Spleen (tissue), 11 donors: ENCODE data around the gene GLRX. TPM values are rescaled to one million over a fixed set of nuclear protein-coding genes. Genes with fewer than 3 reads are reported as not detected.
"Not testable (repeated sequence)": the region's sequence is repeated elsewhere in the genome, so short reads cannot be mapped to it uniquely, and the experiment has no call there.

Source experiments
- DNase-seq: peaks from one replicate; pipeline ENCODE4 v3.0.0-alpha.2; 2020
- H3K27ac ChIP-seq, 8 donors: fragments of 200-600 bp; sonication (generic) in 7 of 8; 1 replicate in 4 of 8; 2 replicates in 4 of 8; pipeline versions ENCODE4 v1.5.0 to v1.8.0; 2016 to 2021; ENCODE audit warnings: inconsistent platforms in 4 of 8, mild to moderate bottlenecking in 4 of 8, moderate library complexity in 1 of 8
- H3K27me3 ChIP-seq, 7 donors: fragments of 200-600 bp; sonication (generic) in 6 of 7; replicated peaks in 1 of 7; 1 replicate in 4 of 7; 2 replicates in 3 of 7; pipeline versions ENCODE4 v1.5.0 to v1.8.0; 2016 to 2021; ENCODE audit warnings: inconsistent platforms in 3 of 7, mild to moderate bottlenecking in 1 of 7
- H3K36me3 ChIP-seq, 6 donors: fragments of 200-600 bp; sonication (generic) in 5 of 6; 1 replicate in 4 of 6; 2 replicates in 2 of 6; pipeline versions ENCODE4 v1.5.0 to v1.8.0; 2016 to 2021; ENCODE audit warnings: inconsistent platforms in 2 of 6
- H3K4me1 ChIP-seq, 6 donors: fragments of 200-600 bp; sonication (generic) in 5 of 6; 1 replicate in 3 of 6; 2 replicates in 3 of 6; pipeline versions ENCODE4 v1.5.0 to v1.8.0; 2016 to 2021; ENCODE audit warnings: inconsistent platforms in 3 of 6
- H3K4me3 ChIP-seq, 8 donors: fragments of 200-600 bp; sonication (generic) in 7 of 8; 1 replicate in 4 of 8; 2 replicates in 4 of 8; pipeline versions ENCODE4 v1.5.0 to v1.8.0; 2016 to 2021; ENCODE audit warnings: inconsistent platforms in 4 of 8, mild to moderate bottlenecking in 4 of 8, moderate library complexity in 2 of 8
- H3K9me3 ChIP-seq, 8 donors: fragments of 200-600 bp; sonication (generic) in 7 of 8; 1 replicate in 4 of 8; 2 replicates in 4 of 8; pipeline versions ENCODE4 v1.5.0 to v1.8.0; 2016 to 2021; ENCODE audit warnings: inconsistent platforms in 4 of 8
- POLR2A ChIP-seq, 3 donors: fragments of 450-650 bp; IDR thresholded peaks; one replicate each; pipeline ENCODE4 v1.5.1; 2017; ENCODE audit warnings: antibody characterized with exemption in 3 of 3, mild to moderate bottlenecking in 1 of 3
- POLR2AphosphoS5 ChIP-seq, 3 donors: sonication (generic); formaldehyde crosslinking; IDR thresholded peaks; one replicate each; pipeline ENCODE4 v1.5.1; 2017; ENCODE audit warnings: antibody characterized with exemption in 3 of 3
- WGBS, 5 donors: extraction: QIAGEN DNeasy Blood & Tissue Kit in 3 of 5; methylation state at CpG; one replicate each; pipeline versions ENCODE4 v1.1.5 to v1.1.7; 2013 to 2018; 5-methylcytosine and 5-hydroxymethylcytosine counted together
- intact Hi-C: fragments of 100-400 bp; cut with DNase I; formaldehyde crosslinking; loops from one replicate; pipeline ENCODE4 v1.15.0; 2023; ENCODE audit warnings: low total_unique reads
- polyA plus RNA-seq, 3 donors: library from polyadenylated mRNA; stranded (reverse); fragments of 200-250 nt; gene quantifications; one replicate each; pipeline ENCODE4 v1.2.1, GENCODE V29; 2013
- total RNA-seq, 7 donors: library from RNA; depleted of rRNA in 3 of 7; stranded (reverse); fragments of >200 nt in 3 of 7; fragmentation: NEBNext Ultra II Directional in 4 of 7; extraction: Animal tissue kit (Norgen Biotek cat#: 25700) in 4 of 7; gene quantifications; one replicate each; pipeline versions ENCODE4 v1.1.0 to v1.2.1, GENCODE V29; 2016 to 2021
- TF ChIP-seq, protein P1 (sequence below), 11 experiments: fragments of 200-600 bp in 7 of 11; fragments of 450-650 bp in 4 of 11; sonication (generic) in 4 of 11; IDR thresholded peaks in 8 of 11; conservative IDR thresholded peaks in 3 of 11; 1 replicate in 7 of 11; 2 replicates in 4 of 11; pipeline versions ENCODE4 v1.4.0 to v1.8.0; 2016 to 2021; ENCODE audit warnings: antibody characterized with exemption in 11 of 11, inconsistent platforms in 4 of 11, mild to moderate bottlenecking in 1 of 11
- donor health status: healthy with polysubstance abuse.
- donor health status: DM: no; HTN: no; CAD: no; lungs with moderate emphysema.
- donor health status: DM: no; HTN: no; CAD: no.
- donor health status: Bipolar disorder and iron deficiency.
- donor health status: healthy.
- donor health status: DM: no; HTN: no; CAD: no.
- donor health status: DM: yes; HTN: yes; CAD: no.

GLRX gene
- total and polyA plus RNA-seq, 10 donors: 59.3 to 149 (median 88.2) TPM

DNA sequence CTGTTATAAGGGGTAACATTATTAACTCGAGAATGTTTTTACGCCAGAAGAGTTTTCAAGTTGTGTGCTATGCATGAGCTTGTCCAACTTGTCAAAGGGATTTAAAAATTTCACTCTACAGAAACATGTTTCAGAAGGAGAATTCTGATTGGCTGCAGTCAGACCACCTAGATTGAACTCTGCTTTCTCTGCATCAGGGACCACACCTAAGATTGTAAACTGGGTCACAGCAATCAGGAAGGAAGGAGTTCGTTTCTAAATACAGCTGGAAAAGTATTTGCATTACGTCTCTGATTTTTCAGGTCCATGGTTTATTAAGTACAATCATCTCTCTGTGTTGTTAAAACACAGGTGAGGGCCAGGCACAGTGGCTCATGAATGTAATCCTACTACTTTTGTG lies 5.8 kb downstream of the GLRX start:
- peak overlapping the region in 3 of 8 donors; percentile 78 to 92 (median 88) for H3K4me3 ChIP-seq
- peak overlapping the region in 6 of 8 donors; percentile 71 to 96 (median 92) for H3K27ac ChIP-seq
- H3K27me3 ChIP-seq: no peaks in the 10 kb centered on the region
- no peak for DNase-seq
- WGBS, 5 donors: 48 to 59% (median 57%) methylated on average over 4 of the region's 4 CpGs
- intact Hi-C loops: no loop called here
- peaks cover 30 to 98% (median 80%) of the 10 kb centered on the region in 6 donors for H3K4me1 ChIP-seq
- TF ChIP-seq, protein P1, sequence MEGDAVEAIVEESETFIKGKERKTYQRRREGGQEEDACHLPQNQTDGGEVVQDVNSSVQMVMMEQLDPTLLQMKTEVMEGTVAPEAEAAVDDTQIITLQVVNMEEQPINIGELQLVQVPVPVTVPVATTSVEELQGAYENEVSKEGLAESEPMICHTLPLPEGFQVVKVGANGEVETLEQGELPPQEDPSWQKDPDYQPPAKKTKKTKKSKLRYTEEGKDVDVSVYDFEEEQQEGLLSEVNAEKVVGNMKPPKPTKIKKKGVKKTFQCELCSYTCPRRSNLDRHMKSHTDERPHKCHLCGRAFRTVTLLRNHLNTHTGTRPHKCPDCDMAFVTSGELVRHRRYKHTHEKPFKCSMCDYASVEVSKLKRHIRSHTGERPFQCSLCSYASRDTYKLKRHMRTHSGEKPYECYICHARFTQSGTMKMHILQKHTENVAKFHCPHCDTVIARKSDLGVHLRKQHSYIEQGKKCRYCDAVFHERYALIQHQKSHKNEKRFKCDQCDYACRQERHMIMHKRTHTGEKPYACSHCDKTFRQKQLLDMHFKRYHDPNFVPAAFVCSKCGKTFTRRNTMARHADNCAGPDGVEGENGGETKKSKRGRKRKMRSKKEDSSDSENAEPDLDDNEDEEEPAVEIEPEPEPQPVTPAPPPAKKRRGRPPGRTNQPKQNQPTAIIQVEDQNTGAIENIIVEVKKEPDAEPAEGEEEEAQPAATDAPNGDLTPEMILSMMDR (IDR thresholded peaks at IDR 0.05 in 8 of 11, conservative IDR thresholded peaks at IDR 0.05 in 3 of 11): no peak
- TF ChIP-seq POLR2A (IDR thresholded peaks at IDR 0.05) (no peak), POLR2AphosphoS5 (IDR thresholded peaks at IDR 0.05) (no peak)
- no peaks in the 10 kb centered on the region for H3K9me3 ChIP-seq
- peaks cover 0 to 58% (median 27%) of the 10 kb centered on the region in 6 donors for H3K36me3 ChIP-seq

DNA sequence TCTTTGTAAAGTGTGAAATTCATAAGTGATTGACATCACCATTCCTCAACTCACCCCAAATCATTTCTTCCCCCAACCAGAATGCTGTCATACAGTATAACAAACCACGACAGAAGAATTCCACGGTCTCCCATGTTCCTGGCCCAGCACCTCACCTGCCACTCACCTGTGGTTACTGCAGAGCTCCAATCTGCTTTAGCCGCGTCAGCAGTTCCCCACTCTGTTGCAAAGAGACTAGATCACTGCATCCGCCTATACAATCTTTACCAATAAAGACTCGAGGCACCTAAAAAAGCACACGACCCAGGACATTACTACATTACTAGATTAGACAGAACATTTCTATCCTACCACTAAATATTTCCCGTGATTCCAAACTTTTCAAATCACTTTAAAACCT lies 6.2 kb downstream of the GLRX start:
- Histone ChIP-seq H3K27ac (peak overlapping the region in 5 of 8 donors; percentile 90 to 96 (median 93)), H3K36me3 (peaks cover 0 to 63% (median 27%) of the 10 kb centered on the region in 6 donors), H3K9me3 (no peaks in the 10 kb centered on the region), H3K4me3 (peak overlapping the region in 1 of 8 donors; percentile 92), H3K4me1 (peaks cover 28 to 98% (median 82%) of the 10 kb centered on the region in 6 donors), H3K27me3 (no peaks in the 10 kb centered on the region)
- TF ChIP-seq POLR2AphosphoS5 (IDR thresholded peaks at IDR 0.05): no peak
- TF ChIP-seq, protein P1 (IDR thresholded peaks at IDR 0.05 in 8 of 11, conservative IDR thresholded peaks at IDR 0.05 in 3 of 11): no peak
- TF ChIP-seq POLR2A (IDR thresholded peaks at IDR 0.05): no peak
- no peak for DNase-seq
- WGBS, 5 donors: 88 to 94% (median 91%) methylated on average over 8 of the region's 8 CpGs
- intact Hi-C loops: no loop called here

DNA sequence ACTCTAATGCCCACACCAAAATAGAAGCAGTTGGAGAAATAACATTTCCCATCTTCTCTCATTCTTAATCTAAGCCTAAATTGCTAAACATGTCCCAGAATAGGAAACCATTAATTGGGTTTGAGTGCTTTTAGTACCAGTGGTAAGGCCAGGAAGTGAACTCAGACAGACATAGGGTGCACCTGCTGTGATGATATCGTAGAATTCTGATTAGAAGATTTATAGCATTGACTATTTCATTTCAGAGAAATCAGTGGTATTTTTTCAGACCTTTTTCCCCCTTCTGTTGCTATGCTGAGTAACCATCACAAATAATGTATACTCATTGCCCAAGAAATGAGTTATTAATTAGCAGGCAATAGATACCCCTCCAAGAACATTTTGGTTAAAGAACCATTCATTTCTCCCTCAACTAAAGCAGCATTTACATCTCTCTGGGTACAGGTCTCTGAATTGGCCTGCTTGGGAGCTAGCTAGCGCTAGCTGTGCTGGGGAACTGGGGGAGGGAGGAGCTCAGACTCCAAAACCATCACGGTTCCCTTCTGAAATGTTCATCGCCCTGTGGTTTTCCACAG lies 7.3 kb downstream of the GLRX start:
- Histone ChIP-seq H3K27ac (peak overlapping the region in 4 of 8 donors; percentile 20 to 96 (median 64)), H3K36me3 (peaks cover 0 to 66% (median 27%) of the 10 kb centered on the region in 6 donors), H3K4me3 (peak overlapping the region in 1 of 8 donors; percentile 1), H3K27me3 (no peaks in the 10 kb centered on the region), H3K9me3 (no peaks in the 10 kb centered on the region), H3K4me1 (peaks cover 22 to 98% (median 81%) of the 10 kb centered on the region in 6 donors)
- intact Hi-C loops: no loop called here
- WGBS, 5 donors: 60 to 82% (median 70%) methylated on average over 4 of the region's 4 CpGs
- TF ChIP-seq POLR2AphosphoS5 (IDR thresholded peaks at IDR 0.05) (no peak), POLR2A (IDR thresholded peaks at IDR 0.05) (no peak)
- TF ChIP-seq, protein P1 (IDR thresholded peaks at IDR 0.05 in 8 of 11, conservative IDR thresholded peaks at IDR 0.05 in 3 of 11): no peak
- DNase-seq: no peak

DNA sequence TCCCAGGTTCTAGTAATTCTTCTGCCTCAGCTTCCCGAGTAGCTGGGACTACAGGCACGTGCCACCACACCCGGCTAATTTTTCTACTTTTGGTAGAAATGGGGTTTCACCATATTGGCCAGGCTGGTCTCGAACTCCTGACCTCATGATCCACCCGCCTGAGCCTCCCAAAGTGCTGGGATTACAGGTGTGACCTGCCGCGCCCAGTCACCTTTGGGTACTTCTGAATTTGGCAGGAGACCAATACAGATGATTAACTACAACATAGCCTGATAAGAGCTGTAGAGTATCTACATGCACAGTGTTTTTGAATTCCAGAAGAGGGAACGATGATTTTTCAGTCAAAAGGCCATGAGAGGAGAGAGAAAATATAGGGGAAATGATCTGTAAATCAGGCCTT lies 9.5 kb downstream of the GLRX start:
- intact Hi-C loops, DNase-seq, H3K9me3 ChIP-seq, H3K4me3 ChIP-seq, H3K27me3 ChIP-seq: not testable (repeated sequence)
- 94 to 97% (median 96%) methylated on average over 8 of the region's 8 CpGs for WGBS, 5 donors
- Histone ChIP-seq H3K36me3 (peaks cover 0 to 70% (median 27%) of the 10 kb centered on the region in 6 donors), H3K4me1 (peaks cover 26 to 98% (median 81%) of the 10 kb centered on the region in 6 donors), H3K27ac (peak overlapping the region in 2 of 8 donors; percentile 83 to 89)
